ENCODE results near the gene METTL23.

Gene METTL23

DNA sequence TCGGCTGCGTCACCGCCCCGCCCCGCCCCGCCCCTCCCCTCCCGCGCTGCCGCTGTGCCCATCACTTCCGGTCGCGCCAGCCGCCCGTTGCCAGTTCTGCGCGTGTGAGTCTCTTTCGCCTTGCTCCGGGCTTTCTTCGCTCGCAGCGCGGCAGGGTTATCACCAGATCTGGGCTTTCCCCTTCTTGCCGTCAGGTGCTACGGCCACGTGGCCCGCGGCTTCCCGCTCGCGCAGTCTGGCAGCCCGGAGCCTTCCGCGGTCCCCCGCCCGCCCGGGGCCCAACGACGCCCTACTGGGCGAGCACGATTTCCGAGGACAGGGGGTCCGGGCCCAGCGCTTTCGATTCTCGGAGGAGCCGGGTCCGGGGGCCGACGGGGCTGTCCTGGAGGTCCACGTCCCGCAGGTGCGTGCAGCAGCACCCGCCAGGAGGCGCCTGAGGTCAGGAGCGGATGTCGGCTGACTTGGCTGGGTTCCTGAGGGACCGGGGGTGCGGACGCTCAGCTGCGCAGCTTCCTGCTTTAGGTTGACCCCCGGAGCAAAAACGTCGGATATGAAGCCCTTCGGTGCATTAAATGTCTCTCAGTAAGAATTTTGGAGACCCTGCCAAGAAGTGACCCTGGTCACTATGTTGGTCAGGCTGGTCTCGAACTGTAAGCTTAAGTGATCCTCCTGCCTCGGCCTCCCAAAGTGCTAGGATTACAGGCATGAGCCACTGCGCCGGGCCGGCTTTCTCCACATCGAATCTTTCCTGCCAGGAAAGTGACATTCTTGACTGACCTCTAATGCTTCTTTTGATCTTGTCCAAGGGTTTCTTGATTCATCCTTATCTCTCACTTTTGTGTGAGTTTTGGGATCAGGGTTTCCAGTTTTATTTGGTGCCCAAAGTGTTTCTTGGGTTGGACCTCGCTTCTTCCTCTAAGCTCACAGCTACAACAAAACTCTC, at the start of gene METTL23:
TSS of gene METTL23 (plus strand) at position 64 of the 943 bp plus-strand sequence. CDS start 2,872 bp downstream, outside the sequence.
- DNase-seq = peak; percentile 26

DNA sequence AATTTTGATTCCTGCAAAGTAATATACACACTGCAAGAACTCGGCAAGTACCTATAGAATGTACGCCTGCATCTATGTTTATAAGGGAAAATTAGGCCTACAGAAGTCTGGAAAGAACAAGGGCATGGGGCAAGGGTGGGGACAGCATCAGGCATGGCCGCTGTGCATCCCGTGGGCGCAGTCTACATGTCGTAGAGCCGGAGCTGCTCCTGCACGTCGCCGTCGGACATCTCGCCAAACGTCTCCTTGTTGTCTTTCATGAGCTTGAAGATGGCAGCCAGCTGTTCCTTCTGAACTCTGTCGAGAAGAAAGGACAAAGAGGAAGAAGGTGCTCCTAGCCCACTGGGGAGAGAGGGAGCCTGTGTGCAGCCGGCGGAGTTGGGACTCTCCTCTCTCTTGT, 49.2 kb upstream of the METTL23 start:
- no peak for DNase-seq

GRCh38 chr17:76678330-76678729, 48.3 kb upstream of the METTL23 start:
- no peak for DNase-seq

- no peak for DNase-seq
Measured at GRCh38 chr17:76679239-76679638, 47.4 kb upstream of the METTL23 start.

- DNase-seq = peak; percentile 9
Measured at GRCh38 chr17:76681222-76682137, 45.2 kb upstream of the METTL23 start.

- no peak for DNase-seq
Measured at GRCh38 chr17:76682296-76682695, 44.3 kb upstream of the METTL23 start.

GRCh38 chr17:76683011-76683755, 43.5 kb upstream of the METTL23 start:
- DNase-seq = no peak

DNA sequence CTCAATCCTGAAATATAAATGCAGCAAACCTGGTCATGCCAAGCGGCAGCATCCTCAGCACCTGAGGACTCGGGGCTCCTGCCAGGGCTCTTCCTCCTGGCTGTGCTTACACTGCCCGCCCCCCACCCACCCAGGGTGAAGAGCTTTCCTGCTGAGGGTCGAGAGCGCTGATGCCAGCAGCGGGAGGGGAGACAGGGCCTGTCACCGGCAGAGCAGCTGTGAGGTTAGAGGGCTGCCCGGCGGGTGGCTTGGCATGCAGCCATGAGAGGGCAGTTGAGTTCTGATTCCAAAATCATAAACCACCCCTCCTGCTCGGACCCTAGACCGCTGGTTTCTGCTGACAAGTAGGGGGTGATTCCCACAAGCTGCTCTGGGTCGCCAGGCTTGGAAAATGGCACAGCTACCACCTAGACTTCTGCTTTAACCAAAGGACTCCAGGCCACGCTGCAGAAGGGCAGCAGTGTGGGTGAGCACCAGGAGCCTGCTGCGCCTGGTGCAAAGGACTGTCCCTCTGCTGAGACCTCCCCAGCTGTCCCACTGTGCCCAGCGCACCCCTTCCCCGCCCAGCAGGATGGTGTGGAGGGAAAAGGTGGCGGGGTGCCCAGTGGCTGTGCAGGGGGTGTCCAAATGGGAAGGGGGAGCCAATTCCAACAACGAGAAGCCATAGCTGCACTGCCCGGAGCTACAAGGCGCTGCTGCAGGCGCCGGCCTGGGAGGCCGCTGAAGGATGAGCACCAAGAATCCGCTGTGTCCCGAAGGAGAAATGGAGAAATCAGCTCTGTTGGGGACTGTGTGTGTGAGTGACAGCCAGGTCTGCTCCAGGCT, 42.5 kb upstream of the METTL23 start:
- peak; percentile 22 for DNase-seq

DNA sequence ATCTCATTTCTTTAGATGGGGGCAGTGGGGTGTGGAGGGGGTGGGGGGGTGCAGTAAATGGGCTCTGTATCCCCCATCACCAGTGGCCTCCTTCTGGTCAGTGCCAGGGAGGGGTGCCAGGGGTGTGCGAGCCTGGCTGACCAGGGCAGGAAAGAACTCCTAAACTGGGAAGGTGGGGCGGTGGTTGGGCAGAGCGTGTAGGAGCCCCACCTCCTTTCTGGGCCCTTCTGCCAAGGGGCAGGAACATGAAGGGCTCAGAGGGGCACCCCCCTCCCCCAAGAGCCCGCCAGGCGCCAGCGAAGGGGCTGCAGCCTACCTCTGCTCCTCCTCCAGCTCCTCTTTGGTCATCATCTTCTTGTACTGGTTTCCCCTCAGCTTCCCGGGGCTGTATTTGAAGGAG, 41.9 kb upstream of the METTL23 start:
- no peak for DNase-seq

GRCh38 chr17:76685366-76685765, 41.3 kb upstream of the METTL23 start:
- no peak for DNase-seq

GRCh38 chr17:76685846-76686245, 40.8 kb upstream of the METTL23 start:
- no peak for DNase-seq

DNA sequence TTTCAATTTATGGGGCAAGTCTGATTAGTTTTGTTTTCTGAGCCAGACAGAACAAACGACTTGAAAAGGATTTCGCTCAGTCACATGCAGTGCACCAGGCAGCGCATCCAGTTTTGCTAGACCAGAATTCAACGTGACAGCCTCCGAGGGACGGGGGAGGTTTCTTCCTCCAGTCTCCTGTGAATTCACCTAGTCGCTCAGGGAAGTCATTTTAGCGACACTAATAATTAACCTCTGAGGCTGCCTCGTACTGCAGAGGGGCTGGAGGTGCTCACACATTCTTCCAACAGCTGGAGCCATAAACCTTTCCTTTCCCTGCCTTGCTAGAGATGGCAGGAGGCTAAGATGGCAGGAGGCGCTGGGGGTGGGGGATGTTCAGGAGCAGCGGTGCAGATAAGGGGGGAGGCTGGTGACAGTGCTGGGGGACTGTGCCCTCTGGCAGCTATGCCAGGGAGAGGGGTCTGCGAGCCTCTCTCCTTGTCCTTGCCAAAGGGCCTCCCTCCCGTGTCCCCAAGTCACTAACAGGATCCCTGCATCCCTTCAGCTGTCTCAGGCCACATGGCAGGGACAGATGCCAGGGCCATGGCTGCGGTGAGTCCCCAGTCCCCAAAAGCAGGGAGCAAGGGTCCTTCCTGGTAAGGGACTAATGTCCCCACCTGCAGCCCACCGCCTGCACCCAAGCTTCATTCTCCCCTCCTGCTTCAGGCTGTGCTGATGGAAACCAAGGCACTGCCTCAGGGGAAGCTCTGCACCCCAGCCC, 39.9 kb upstream of the METTL23 start:
- no peak for DNase-seq

DNA sequence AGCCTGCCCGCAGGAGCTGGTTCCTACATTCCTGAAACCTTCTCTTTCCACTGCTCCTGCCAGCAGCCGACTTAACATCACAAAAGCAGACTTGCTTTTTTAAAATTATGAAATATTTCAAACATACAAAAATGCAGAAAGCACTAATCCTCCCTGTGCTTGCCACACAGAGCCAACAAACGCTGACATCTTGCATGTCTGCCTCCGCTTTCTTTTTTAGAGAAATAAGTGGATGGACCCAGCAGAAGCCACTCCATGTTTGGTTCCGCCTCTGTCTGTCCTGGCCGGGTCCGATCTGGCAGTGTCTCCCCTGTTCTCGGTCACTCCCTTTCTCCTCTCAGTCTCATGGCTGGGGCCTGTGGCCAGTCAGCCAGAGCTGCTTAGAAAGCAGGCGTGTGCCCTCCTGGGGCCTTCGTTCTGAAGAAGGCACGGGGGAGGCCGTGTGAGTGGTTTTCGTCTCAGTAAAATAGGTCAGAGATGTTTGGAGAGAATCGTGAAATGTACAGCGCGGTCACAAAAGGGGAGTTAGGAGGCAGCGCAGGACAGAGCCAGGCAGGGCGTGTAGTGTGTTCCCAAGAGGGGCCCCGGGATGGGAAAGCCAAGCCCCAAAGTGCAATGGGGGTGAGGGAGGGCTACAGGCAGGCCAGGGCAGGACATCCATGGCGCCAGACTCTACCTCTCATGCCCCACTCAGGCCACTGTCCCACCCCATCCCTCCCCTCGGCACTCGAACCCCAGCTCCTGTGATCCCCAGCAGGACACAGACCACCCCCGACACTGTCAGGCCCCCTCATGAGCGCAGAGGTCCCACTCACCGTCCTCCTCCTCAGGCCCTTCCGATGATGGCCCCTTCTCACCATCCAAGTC, 39.1 kb upstream of the METTL23 start:
- DNase-seq = no peak

DNA sequence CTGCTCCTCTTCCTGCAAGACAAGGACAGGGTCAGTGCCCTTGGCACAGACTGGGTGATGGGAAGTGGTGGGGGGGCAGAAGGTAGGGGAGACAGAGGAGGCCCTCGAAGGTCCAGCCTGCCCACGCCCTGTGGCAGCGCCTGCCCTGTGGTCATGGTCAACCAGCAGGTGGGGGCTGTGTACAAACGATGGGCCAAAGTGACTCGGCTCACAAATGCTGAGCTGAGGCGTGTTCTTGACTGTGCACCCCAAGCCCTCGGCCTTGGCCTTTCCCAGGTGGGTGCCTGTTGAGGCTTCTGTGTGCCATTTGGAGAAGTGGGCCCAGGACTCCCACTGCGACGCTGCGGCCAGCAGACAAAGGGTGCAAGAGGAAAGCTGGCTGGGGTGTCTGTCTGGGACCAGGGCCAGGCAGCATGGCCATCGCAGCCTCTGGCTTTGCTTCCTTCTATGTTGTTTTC, 38.4 kb upstream of the METTL23 start:
- DNase-seq = no peak

DNA sequence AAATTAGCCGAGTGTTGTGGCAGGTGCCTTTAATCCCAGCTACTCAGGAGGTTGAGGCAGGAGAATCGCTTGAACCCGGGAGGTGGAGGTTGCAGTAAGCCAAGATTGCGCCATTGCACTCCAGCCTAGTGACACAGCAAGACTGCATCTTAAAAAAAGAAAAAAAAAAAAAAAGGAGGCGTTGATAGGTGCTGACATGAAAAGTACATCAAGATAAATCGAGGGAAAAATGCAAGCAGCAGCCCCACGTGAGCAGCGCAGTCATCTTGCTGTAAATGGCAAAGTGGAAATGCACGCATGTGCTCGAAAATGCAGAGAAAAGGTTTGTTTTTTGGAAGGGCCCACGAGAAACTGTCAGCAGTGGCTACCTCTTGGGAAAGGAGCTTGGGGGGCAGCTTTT, 36.8 kb upstream of the METTL23 start:
- no peak for DNase-seq

DNA sequence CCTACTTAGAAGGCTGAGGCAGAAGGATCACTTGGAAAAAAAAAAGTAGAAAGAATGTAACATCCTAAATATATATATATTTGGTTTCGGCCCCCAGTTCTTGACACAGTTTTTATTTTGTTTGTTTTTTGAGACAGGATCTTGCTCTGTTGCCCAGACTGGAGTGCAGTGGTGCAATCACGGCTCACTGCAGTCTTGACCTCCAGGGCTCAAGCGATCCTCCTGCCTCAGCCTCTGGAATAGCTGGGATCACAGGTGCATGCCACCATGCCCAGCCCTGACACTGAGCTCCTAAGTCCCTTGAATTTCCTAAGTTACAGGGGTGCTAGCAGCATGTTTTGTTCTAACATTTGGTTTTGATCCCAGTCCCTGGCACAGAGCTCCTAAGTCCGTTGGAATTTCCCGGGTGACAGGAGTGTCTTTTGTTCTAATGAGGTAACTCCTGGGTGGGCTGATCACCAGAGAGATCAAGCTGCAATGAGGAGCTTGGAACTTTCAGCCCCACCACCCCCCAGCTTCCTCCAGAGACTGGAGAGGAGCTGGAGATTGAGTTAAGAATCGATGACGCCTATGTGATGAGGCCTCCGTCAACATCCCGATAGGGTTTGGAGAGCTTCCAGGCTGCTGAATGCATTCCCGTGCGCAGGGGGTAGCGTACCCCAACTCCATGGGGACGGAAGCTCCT, 35.9 kb upstream of the METTL23 start:
- no peak for DNase-seq

GRCh38 chr17:76691379-76692191, 35.1 kb upstream of the METTL23 start:
- DNase-seq = no peak

GRCh38 chr17:76695059-76695831, 31.4 kb upstream of the METTL23 start:
- DNase-seq = no peak
